NCI-H2171 treated with DMSO at 0.1 percent for 48 hours (cell line): ENCODE results near the gene NOSTRIN.
"Not testable (repeated sequence)": the region's sequence is repeated elsewhere in the genome, so short reads cannot be mapped to it uniquely, and the experiment has no call there.

Experiments used
- DNase-seq: peaks from one replicate; lab custom pipeline; 2025; lab: John Stamatoyannopoulos, UW

Gene NOSTRIN

GRCh38 chr2:168819829-168820489 lies 17.5 kb downstream of the NOSTRIN start:
- no peak for DNase-seq

- no peak for DNase-seq
These were observed 19.1 kb downstream of the NOSTRIN start for GRCh38 chr2:168821577-168821976.

GRCh38 chr2:168821992-168822391 lies 19.6 kb downstream of the NOSTRIN start:
- no peak for DNase-seq

GRCh38 chr2:168825126-168825525 lies 22.7 kb downstream of the NOSTRIN start:
- no peak for DNase-seq

- DNase-seq: no peak
These were observed 28.5 kb downstream of the NOSTRIN start for GRCh38 chr2:168830958-168831357.

GRCh38 chr2:168831662-168832061 lies 29.2 kb downstream of the NOSTRIN start:
- no peak for DNase-seq

GRCh38 chr2:168835969-168836368 lies 33.5 kb downstream of the NOSTRIN start:
- no peak for DNase-seq

- peak; percentile 30 for DNase-seq
These were observed 39.0 kb downstream of the NOSTRIN start for GRCh38 chr2:168841445-168841844.

GRCh38 chr2:168843253-168843652 lies 40.8 kb downstream of the NOSTRIN start:
- no peak for DNase-seq

- peak; percentile 96 for DNase-seq
These were observed 45.8 kb downstream of the NOSTRIN start for GRCh38 chr2:168848225-168848624.

GRCh38 chr2:168849610-168850009 lies 47.2 kb downstream of the NOSTRIN start:
- DNase-seq: peak; percentile 82

GRCh38 chr2:168850846-168851245 lies 48.4 kb downstream of the NOSTRIN start:
- DNase-seq: no peak

- peak; percentile 80 for DNase-seq
These were observed 49.4 kb downstream of the NOSTRIN start for GRCh38 chr2:168851674-168852320.

GRCh38 chr2:168852481-168852880 lies 50.0 kb downstream of the NOSTRIN start:
- DNase-seq: no peak

- no peak for DNase-seq
These were observed 51.0 kb downstream of the NOSTRIN start for GRCh38 chr2:168853471-168853870.

- no peak for DNase-seq
These were observed 52.2 kb downstream of the NOSTRIN start for GRCh38 chr2:168854651-168855050.

GRCh38 chr2:168855601-168856000 lies 53.2 kb downstream of the NOSTRIN start:
- DNase-seq: no peak

GRCh38 chr2:168858146-168858545 lies 55.7 kb downstream of the NOSTRIN start:
- DNase-seq: no peak

GRCh38 chr2:168867164-168867563 lies 64.7 kb downstream of the NOSTRIN start:
- not testable (repeated sequence) for DNase-seq

- not testable (repeated sequence) for DNase-seq
These were observed 67.9 kb downstream of the NOSTRIN start for GRCh38 chr2:168870369-168870768.

GRCh38 chr2:168870824-168871223 lies 68.4 kb downstream of the NOSTRIN start:
- not testable (repeated sequence) for DNase-seq

GRCh38 chr2:168874368-168875054 lies 72.1 kb downstream of the NOSTRIN start:
- no peak for DNase-seq

- not testable (repeated sequence) for DNase-seq
These were observed 79.7 kb downstream of the NOSTRIN start for GRCh38 chr2:168882163-168882562.
